H7 (cell line): ENCODE data around the gene USP53. TPM values are rescaled to one million over a fixed set of nuclear protein-coding genes. Genes with fewer than 3 reads are reported as not detected.
A peak's percentile ranks its signal among the peaks of the same experiment; 100 is the strongest.
"Not testable (repeated sequence)": the region's sequence is repeated elsewhere in the genome, so short reads cannot be mapped to it uniquely, and the experiment has no call there.

Source experiments
- DNase-seq: peaks from one replicate; pipeline ENCODE4 v3.0.0; 2012
- H3K27me3 ChIP-seq: 2 replicates; pipeline ENCODE4 v1.6.0; 2011; ENCODE audit warnings: mild to moderate bottlenecking, low read length; ENCODE audit not compliant: control insufficient read depth, insufficient read depth
- H3K36me3 ChIP-seq: replicated peaks from 2 replicates; pipeline ENCODE4 v1.5.1; 2011; ENCODE audit warnings: low read length; ENCODE audit not compliant: control insufficient read depth, insufficient read depth
- H3K4me3 ChIP-seq: 2 replicates; pipeline ENCODE4 v1.5.1; 2011; ENCODE audit warnings: low read depth, mild to moderate bottlenecking, control low read depth, low read length, moderate library complexity; ENCODE audit not compliant: insufficient read depth
- total RNA-seq: library from RNA; depleted of rRNA; stranded (reverse); fragments of >200 nt; shearing (Covaris generic); gene quantifications from 2 replicates; pipeline ENCODE4 v1.2.3, GENCODE V29; 2014

Gene USP53
- total RNA-seq, 1 experiment from 2014 or later, result 16.5 TPM

- no peak for DNase-seq
- Histone ChIP-seq H3K4me3 (no peak overlapping the region), H3K36me3 (peaks cover 5% of the 10 kb centered on the region), H3K27me3 (no peaks in the 10 kb centered on the region)
These were observed 56.0 kb downstream of the USP53 start for GRCh38 chr4:119268466-119268865.

GRCh38 chr4:119271361-119272085, 59.0 kb downstream of the USP53 start:
- Histone ChIP-seq H3K4me3 (no peak overlapping the region), H3K36me3 (peaks cover 5% of the 10 kb centered on the region), H3K27me3 (no peaks in the 10 kb centered on the region)
- no peak for DNase-seq

GRCh38 chr4:119279541-119279940, 67.0 kb downstream of the USP53 start:
- not testable (repeated sequence) for DNase-seq

GRCh38 chr4:119279945-119280344, 67.4 kb downstream of the USP53 start:
- not testable (repeated sequence) for DNase-seq, H3K36me3 ChIP-seq, H3K27me3 ChIP-seq
- H3K4me3 ChIP-seq, result peak overlapping the region; percentile 33

More at GRCh38 chr4:119279541-119279940, 67.0 kb downstream of the USP53 start:
- not testable (repeated sequence) for H3K27me3 ChIP-seq, H3K36me3 ChIP-seq
- H3K4me3 ChIP-seq, result peak overlapping the region; percentile 33

- Histone ChIP-seq H3K27me3 (no peaks in the 10 kb centered on the region), H3K4me3 (no peak overlapping the region), H3K36me3 (no peaks in the 10 kb centered on the region)
- DNase-seq, result no peak
These were observed 68.9 kb downstream of the USP53 start for GRCh38 chr4:119281393-119281792.

GRCh38 chr4:119284876-119285780, 72.6 kb downstream of the USP53 start:
- no peak for DNase-seq
- H3K4me3 ChIP-seq, result no peak overlapping the region
- H3K36me3 ChIP-seq, result no peaks in the 10 kb centered on the region
- no peaks in the 10 kb centered on the region for H3K27me3 ChIP-seq

GRCh38 chr4:119286377-119287002, 74.0 kb downstream of the USP53 start:
- no peak overlapping the region for H3K4me3 ChIP-seq
- peaks cover 1% of the 10 kb centered on the region; the same call in 1 of the 2 replicates for H3K36me3 ChIP-seq
- DNase-seq, result no peak
- H3K27me3 ChIP-seq, result no peaks in the 10 kb centered on the region

GRCh38 chr4:119289313-119289712, 76.8 kb downstream of the USP53 start:
- peaks cover 1% of the 10 kb centered on the region for H3K36me3 ChIP-seq
- H3K27me3 ChIP-seq, result no peaks in the 10 kb centered on the region
- DNase-seq, result no peak
- H3K4me3 ChIP-seq, result no peak overlapping the region

- peaks cover 1% of the 10 kb centered on the region for H3K36me3 ChIP-seq
- H3K27me3 ChIP-seq, result no peaks in the 10 kb centered on the region
- H3K4me3 ChIP-seq, result no peak overlapping the region
- DNase-seq, result no peak
These were observed 78.1 kb downstream of the USP53 start for GRCh38 chr4:119290598-119290997.

GRCh38 chr4:119296356-119296755, 83.8 kb downstream of the USP53 start:
- H3K36me3 ChIP-seq, result no peaks in the 10 kb centered on the region; the same call in none of the 2 replicates
- no peak for DNase-seq
- no peaks in the 10 kb centered on the region for H3K27me3 ChIP-seq
- no peak overlapping the region for H3K4me3 ChIP-seq

- Histone ChIP-seq H3K36me3 (no peaks in the 10 kb centered on the region; the same call in none of the 2 replicates), H3K27me3 (no peaks in the 10 kb centered on the region), H3K4me3 (no peak overlapping the region)
- no peak for DNase-seq
These were observed 85.3 kb downstream of the USP53 start for GRCh38 chr4:119297795-119298194.

- H3K36me3 ChIP-seq, result no peaks in the 10 kb centered on the region; the same call in none of the 2 replicates
- H3K4me3 ChIP-seq, result peak overlapping the region; percentile 84
- H3K27me3 ChIP-seq, result no peaks in the 10 kb centered on the region
- DNase-seq, result no peak
These were observed 86.8 kb downstream of the USP53 start for GRCh38 chr4:119299260-119299671.

- DNase-seq, result no peak
- Histone ChIP-seq H3K36me3 (no peaks in the 10 kb centered on the region; the same call in none of the 2 replicates), H3K4me3 (peak overlapping the region; percentile 84)
These were observed 87.2 kb downstream of the USP53 start for GRCh38 chr4:119299741-119300100.

GRCh38 chr4:119300101-119300978, 87.8 kb downstream of the USP53 start:
- DNase-seq, result peak; percentile 80
- peak overlapping the region; percentile 84 for H3K4me3 ChIP-seq

More at GRCh38 chr4:119299741-119300100, 87.2 kb downstream of the USP53 start:
- H3K27me3 ChIP-seq, result no peaks in the 10 kb centered on the region

More at GRCh38 chr4:119300101-119300978, 87.8 kb downstream of the USP53 start:
- Histone ChIP-seq H3K27me3 (no peaks in the 10 kb centered on the region), H3K36me3 (no peaks in the 10 kb centered on the region)
